Measurements from ENCODE around the gene TET3.
A peak's percentile ranks its signal among the peaks of the same experiment; 100 is the strongest.

The TET3 gene

DNA sequence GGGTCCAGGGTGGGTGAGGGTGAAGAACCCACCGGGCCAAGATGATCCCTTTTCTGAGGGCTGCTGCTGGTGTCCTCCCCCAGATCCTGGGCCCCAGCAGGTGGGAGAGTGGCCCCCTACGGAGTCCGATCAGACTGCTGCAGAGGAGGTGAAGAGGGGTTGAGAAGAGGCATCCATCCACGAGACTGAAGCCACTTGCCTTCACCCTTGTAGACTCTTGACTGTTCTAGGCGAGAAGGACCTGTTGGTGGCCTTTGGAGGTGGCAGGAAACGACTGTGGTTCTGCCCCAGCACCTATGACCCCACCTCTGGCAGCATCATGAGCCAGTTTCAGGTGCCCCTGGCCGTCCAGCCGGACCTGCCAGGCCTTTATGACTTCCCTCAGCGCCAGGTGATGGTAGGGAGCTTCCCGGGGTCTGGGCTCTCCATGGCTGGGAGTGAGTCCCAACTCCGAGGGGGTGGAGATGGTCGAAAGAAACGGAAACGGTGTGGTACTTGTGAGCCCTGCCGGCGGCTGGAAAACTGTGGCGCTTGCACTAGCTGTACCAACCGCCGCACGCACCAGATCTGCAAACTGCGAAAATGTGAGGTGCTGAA lies 1.5 kb downstream of the TET3 start:
- DNase-seq (ENCODE audit: low read depth in 1 of 2, low spot score in 1 of 2), result no peak

DNA sequence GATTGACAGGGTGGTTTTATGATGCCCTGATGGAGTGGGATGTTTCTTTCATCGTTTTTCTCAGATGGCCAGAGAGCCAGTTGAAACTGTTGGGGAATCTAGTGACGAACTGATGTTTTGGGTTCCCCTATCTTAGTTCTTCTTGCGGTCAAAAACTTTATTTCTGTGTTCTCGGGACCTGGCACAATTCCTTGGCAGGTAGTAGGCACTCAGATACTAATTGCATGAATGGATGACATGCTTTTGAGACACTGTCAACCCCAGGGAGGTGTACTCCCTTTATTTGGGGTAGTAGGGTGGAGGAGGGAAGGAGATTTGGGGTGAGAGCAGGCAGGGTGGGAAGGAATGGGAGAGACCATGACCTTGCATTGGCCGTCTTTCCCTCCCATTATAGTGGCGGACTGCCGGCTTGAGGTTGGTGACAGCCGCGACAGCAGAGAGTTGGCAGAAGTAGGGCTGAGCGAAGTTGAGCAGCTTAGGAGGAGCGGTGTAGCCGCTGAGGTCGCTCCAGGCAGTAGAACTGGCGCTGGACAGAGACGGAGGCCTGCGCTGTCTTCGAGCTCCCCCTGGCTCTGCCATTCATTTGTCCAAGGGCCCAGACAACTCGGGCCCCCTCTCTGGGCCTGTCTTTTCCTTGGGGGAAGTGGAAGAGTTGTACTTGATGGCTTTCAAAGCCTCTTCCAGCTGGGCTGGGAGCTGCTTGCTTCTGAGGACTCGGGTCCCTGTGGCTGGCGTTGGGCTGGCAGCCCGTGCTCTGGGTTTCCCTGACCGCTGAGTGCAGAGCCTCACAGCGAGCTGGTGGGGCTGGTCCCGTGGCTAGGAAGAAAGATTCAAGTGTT lies 2.6 kb downstream of the TET3 start:
- no peak for DNase-seq (ENCODE audit: low read depth in 1 of 2, low spot score in 1 of 2)

GRCh38 chr2:73987948-73988700 lies 3.4 kb downstream of the TET3 start:
- no peak for DNase-seq (ENCODE audit: low read depth in 1 of 2, low spot score in 1 of 2)

DNA sequence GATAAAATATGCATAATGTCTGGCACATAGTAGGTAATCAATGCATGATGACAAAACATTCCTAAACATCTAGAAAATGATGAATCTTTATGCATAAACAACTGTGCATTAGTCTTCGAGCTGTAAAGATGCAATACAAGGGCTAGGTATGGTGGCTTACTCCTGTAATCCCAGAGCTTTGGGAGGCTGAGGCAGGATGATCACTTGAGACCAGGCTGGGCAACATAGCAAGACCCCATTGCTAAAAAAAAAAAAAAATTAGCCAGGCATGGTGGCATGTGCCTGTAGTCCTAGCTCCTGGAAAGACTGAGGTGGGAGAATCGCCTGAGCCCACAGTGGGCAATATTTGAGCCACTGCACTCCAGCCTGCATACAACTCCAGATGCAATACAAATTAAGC lies 5.3 kb downstream of the TET3 start:
- DNase-seq (ENCODE audit: low read depth in 1 of 2, low spot score in 1 of 2), result no peak

DNA sequence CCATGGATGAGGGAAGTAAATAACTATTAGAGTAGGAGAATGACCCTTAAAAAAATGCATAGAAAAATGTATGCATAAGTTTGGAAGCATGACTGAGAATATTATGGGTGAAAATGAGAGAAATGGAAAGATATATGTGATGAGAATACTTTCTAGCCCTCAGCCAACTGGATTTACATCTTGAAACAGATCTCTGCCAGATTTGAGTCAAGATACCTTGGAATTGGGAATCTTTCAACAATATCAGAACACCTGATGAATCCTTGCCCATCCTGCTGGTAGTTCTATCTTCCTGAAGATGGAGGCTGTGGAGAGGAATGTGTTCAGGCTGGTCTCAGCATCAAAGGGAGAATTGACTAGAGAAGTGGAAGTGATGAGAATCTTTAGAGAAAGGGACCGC lies 5.8 kb downstream of the TET3 start:
- no peak for DNase-seq (ENCODE audit: low read depth in 1 of 2, low spot score in 1 of 2)

- no peak for DNase-seq (ENCODE audit: low read depth in 1 of 2, low spot score in 1 of 2)
Measured at GRCh38 chr2:73992036-73992435, 7.3 kb downstream of the TET3 start.

DNA sequence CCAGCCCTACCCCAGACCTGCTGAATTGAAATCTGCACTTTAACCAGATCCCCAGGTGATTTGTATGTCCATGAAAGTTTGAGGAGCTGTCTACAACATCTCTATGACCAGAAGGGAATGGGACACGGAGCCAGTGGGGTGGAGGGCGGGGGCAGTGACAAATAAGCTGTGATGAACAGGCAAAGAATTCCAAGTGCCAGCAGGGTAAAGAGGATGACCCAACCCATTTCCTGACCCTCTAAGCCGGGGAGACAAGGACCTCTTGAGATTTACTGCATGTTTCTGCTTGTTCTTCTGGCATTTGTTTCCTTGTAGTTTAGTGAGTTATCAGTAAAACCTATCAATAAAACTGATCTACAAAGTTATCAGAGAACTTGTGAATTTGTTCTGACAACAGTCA lies 8.7 kb downstream of the TET3 start:
- no peak for DNase-seq (ENCODE audit: low read depth in 1 of 2, low spot score in 1 of 2)

DNA sequence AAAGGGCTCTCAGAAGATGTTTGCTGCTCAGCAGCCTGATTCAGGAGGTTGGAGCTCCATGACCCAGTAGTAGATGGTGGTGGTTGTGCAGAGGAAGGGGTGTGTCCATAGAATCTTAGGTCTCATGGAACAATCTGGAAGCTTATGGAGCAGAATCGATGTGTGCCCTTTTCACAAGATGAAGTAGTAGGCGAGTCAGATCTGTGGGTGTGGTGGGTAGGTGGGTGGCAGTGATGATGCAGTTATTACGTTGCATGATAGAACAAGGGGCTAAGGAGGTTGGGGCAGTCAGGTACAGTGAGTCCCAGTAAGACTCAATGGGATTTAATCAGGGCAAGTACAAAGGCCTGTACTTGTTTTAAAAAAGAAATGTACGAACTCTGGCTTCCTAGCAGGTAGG lies 9.1 kb downstream of the TET3 start:
- no peak for DNase-seq (ENCODE audit: low read depth in 1 of 2, low spot score in 1 of 2)

GRCh38 chr2:73994178-73994831 lies 9.6 kb downstream of the TET3 start:
- no peak for DNase-seq (ENCODE audit: low read depth in 1 of 2, low spot score in 1 of 2)

DNA sequence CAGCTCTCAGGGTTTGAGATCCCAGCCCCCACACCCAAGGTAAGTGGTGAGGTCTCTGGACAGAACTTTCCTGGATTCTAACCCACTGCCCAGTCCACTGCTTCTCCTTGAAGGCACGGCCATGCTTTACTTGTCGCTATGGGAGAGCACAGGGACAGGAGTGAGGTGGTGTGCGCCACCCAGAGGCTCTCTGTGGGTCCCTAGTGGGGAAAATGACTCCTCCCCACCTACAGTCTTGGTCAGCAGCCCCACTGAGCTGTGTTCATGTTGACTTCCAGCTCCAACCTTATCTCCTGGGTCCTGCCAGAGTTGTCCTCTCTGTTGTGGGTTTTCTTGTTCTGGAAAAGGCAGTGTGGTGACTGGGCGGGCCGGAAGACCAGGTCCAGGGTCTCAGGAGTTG lies 11.1 kb downstream of the TET3 start:
- DNase-seq (ENCODE audit: low read depth in 1 of 2, low spot score in 1 of 2), result no peak

DNA sequence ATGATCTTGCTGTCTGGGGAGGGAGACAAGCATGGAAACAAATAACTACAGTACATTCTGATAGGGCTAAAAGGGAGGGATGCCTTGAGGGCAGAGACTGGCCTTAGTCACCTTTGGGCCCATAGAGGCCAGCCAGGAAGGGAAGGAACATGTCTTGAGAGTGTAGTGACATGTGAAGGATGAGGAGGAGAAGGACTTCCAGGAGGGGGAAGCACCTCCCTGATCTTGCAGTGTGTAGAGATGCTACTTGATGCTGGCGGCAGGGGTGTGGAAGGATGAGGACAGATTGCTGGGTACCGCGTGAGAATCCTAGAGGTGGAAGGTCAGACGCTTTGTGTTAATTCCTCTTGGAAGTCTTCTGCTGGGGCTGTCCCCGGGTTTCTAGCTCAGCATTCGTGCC lies 13.1 kb downstream of the TET3 start:
- DNase-seq (ENCODE audit: low read depth in 1 of 2, low spot score in 1 of 2), result no peak

GRCh38 chr2:73998451-73998850 lies 13.7 kb downstream of the TET3 start:
- no peak for DNase-seq (ENCODE audit: low read depth in 1 of 2, low spot score in 1 of 2)

DNA sequence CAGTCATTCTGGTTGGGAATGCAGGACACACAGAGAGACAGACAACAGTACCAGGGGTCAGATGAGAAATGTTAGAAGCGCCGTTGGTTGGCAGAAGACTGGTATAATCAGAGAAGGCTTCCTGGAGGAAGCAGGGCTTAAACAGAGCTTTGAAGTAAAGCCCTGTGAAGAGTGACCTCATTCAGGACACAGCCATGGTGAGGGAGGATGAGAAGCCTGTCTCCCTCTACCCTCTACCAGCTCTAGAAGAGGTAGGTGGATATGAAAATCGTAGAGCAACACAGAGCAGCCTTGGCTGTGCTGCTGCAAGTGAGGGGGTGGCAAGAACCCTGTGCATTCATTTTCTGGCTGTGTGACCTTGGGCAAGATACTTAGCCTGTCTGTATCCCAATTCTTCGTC lies 14.2 kb downstream of the TET3 start:
- DNase-seq (ENCODE audit: low read depth in 1 of 2, low spot score in 1 of 2), result no peak

GRCh38 chr2:73999881-74000597 lies 15.3 kb downstream of the TET3 start:
- DNase-seq (ENCODE audit: low read depth in 1 of 2, low spot score in 1 of 2), result no peak

GRCh38 chr2:74000666-74001065 lies 16.0 kb downstream of the TET3 start:
- no peak for DNase-seq (ENCODE audit: low read depth in 1 of 2, low spot score in 1 of 2)

DNA sequence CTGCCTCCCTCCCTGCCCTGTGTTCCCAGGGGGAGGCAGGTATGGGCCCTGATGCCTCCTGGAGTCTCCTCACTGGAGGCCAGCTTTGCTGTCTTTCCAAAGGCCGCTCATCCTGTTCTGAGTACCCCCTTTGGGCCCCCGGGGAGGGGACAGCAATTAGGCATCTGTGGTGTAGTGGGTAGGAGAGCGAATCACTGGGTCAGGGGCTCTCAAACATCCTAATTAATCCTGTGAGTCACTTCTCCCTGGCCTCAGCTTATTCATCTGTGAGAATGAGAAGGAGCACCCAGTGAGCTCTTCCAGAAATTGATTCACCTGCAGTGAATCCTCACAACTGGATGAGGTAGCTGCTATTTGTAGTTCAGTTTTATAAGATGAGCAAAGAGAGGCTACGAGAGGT lies 16.4 kb downstream of the TET3 start:
- DNase-seq (ENCODE audit: low read depth in 1 of 2, low spot score in 1 of 2), result no peak

- DNase-seq (ENCODE audit: low read depth in 1 of 2, low spot score in 1 of 2), result no peak
Measured at GRCh38 chr2:74001781-74002504, 17.2 kb downstream of the TET3 start.

GRCh38 chr2:74002505-74003421 lies 18.1 kb downstream of the TET3 start:
- DNase-seq (ENCODE audit: low read depth in 1 of 2, low spot score in 1 of 2), result peak in 1 of 2 donors; percentile 73

DNA sequence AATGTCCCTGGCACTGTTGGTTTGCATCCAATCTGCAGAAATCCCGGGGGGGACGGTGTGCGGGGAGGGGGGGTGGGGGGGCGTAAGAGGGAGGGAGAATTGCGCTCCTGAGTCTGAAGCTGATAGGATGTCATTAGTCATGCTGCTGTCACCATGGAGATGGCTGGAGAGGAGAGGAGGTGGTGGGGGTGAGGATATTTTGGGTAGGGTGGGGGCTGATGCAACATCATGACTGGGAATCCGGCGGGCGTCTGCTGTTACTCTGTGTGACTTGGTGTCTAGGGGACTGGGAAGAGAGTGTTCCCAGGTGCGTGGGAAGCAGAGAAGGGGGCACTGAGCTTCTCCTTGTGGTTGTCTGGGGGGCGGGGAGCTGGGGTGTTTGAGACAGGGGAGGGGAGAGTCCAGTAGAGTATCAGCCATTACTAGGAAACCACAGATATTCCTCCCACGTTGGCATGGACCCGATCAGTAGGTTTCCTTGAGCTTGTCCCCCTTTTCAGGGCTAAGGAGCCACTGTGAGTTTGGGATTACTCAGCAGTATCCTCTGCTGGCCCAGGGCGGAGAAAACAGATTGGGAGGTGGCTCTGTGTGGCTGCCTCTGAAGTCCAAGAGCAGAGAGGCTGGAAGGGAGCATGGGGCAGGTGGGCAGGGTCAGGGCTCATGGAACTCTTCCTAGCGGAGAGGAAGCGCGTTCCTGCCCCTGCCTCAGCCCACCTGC lies 18.9 kb downstream of the TET3 start:
- no peak for DNase-seq (ENCODE audit: low read depth in 1 of 2, low spot score in 1 of 2)

All from activated T-helper 1 cell treated with anti-CD3 and anti-CD28 coated beads, Interleukin-2, amount 50 U/mL, for 16 hours (primary cell).